ENCODE results near the gene RAVER1.

The RAVER1 gene

GRCh38 chr19:10328558-10329429 is 4.5 kb downstream of the RAVER1 start:
- H2AFZ ChIP-seq (ENCODE audit: low read depth, low read length), result no peak overlapping the region
- H4K8ac ChIP-seq (ENCODE audit: low read length), result no peak overlapping the region
- no peak overlapping the region for H2BK5ac ChIP-seq (ENCODE audit: low read depth, low read length, poor library complexity, severe bottlenecking)
- H3K14ac ChIP-seq (ENCODE audit: low read length in 2 of 2), result no peak overlapping the region
- H3K27ac ChIP-seq (ENCODE audit: low read length, poor library complexity, severe bottlenecking), result no peak overlapping the region
- no peak overlapping the region for H2BK12ac ChIP-seq (ENCODE audit: low read length in 2 of 2)
- H3K27me3 ChIP-seq (ENCODE audit: control insufficient read depth in 1 of 2, insufficient read depth in 1 of 2, low read length in 2 of 2), result no peaks in the 10 kb centered on the region
- no peaks in the 10 kb centered on the region for H3K9me3 ChIP-seq (ENCODE audit: control insufficient read depth, low read length)
- peaks cover 39% of the 10 kb centered on the region for H3K79me1 ChIP-seq (replicated peaks; ENCODE audit: low read length, poor library complexity, severe bottlenecking)
- no peak overlapping the region for H3K18ac ChIP-seq (ENCODE audit: low read depth in 1 of 2, low read length in 2 of 2)
- DNase-seq, result no peak
- no peak overlapping the region for H3K4me3 ChIP-seq (ENCODE audit: insufficient read depth in 1 of 2, low read depth in 1 of 2, low read length in 2 of 2)
- no peak overlapping the region for H2BK120ac ChIP-seq (ENCODE audit: low read depth, low read length)
- H3K23ac ChIP-seq (ENCODE audit: low read length in 2 of 2), result no peak overlapping the region
- H3K4ac ChIP-seq (ENCODE audit: low read depth in 1 of 2, low read length in 2 of 2), result no peak overlapping the region
- H2AK5ac ChIP-seq (ENCODE audit: low read length, severe bottlenecking), result no peak overlapping the region
- 97% methylated on average over 41 of the region's 41 CpGs for WGBS
- H4K91ac ChIP-seq (ENCODE audit: low read length), result no peak overlapping the region
- H3K9ac ChIP-seq (ENCODE audit: low read length), result no peak overlapping the region
- H3K36me3 ChIP-seq (ENCODE audit: control insufficient read depth in 1 of 2, insufficient read depth in 2 of 2, low read depth in 1 of 2, low read length in 2 of 2), result peaks cover 60 to 61% of the 10 kb centered on the region in 2 experiments
- H3K4me1 ChIP-seq (ENCODE audit: control insufficient read depth, insufficient read depth, low read depth, low read length), result peaks cover 7% of the 10 kb centered on the region
- H3K4me2 ChIP-seq (ENCODE audit: low read length, poor library complexity, severe bottlenecking), result no peak overlapping the region
- H2BK15ac ChIP-seq (ENCODE audit: low read depth, poor library complexity, severe bottlenecking), result no peak overlapping the region

GRCh38 chr19:10327793-10328192 is 5.5 kb downstream of the RAVER1 start:
- H3K23ac ChIP-seq (ENCODE audit: low read length in 2 of 2), result no peak overlapping the region
- DNase-seq, result no peak
- no peak overlapping the region for H2AK5ac ChIP-seq (ENCODE audit: low read length, severe bottlenecking)
- H3K27ac ChIP-seq (ENCODE audit: low read length, poor library complexity, severe bottlenecking), result no peak overlapping the region
- no peaks in the 10 kb centered on the region for H3K27me3 ChIP-seq (ENCODE audit: control insufficient read depth in 1 of 2, insufficient read depth in 1 of 2, low read length in 2 of 2)
- 96% methylated on average over 7 of the region's 7 CpGs for WGBS
- no peak overlapping the region for H3K4me3 ChIP-seq (ENCODE audit: insufficient read depth in 1 of 2, low read depth in 1 of 2, low read length in 2 of 2)
- H3K14ac ChIP-seq (ENCODE audit: low read length in 2 of 2), result no peak overlapping the region
- H4K91ac ChIP-seq (ENCODE audit: low read length), result no peak overlapping the region
- no peak overlapping the region for H2AFZ ChIP-seq (ENCODE audit: low read depth, low read length)
- no peak overlapping the region for H2BK15ac ChIP-seq (ENCODE audit: low read depth, poor library complexity, severe bottlenecking)
- H2BK120ac ChIP-seq (ENCODE audit: low read depth, low read length), result no peak overlapping the region
- H3K36me3 ChIP-seq (ENCODE audit: control insufficient read depth in 1 of 2, insufficient read depth in 2 of 2, low read depth in 1 of 2, low read length in 2 of 2), result peaks cover 70 to 71% of the 10 kb centered on the region in 2 experiments
- H2BK12ac ChIP-seq (ENCODE audit: low read length in 2 of 2), result no peak overlapping the region
- H3K9me3 ChIP-seq (ENCODE audit: control insufficient read depth, low read length), result no peaks in the 10 kb centered on the region
- peaks cover 6% of the 10 kb centered on the region for H3K4me1 ChIP-seq (ENCODE audit: control insufficient read depth, insufficient read depth, low read depth, low read length)
- H3K18ac ChIP-seq (ENCODE audit: low read depth in 1 of 2, low read length in 2 of 2), result no peak overlapping the region
- H2BK5ac ChIP-seq (ENCODE audit: low read depth, low read length, poor library complexity, severe bottlenecking), result no peak overlapping the region
- H4K8ac ChIP-seq (ENCODE audit: low read length), result no peak overlapping the region
- no peak overlapping the region for H3K4me2 ChIP-seq (ENCODE audit: low read length, poor library complexity, severe bottlenecking)
- H3K4ac ChIP-seq (ENCODE audit: low read depth in 1 of 2, low read length in 2 of 2), result no peak overlapping the region
- peaks cover 46% of the 10 kb centered on the region for H3K79me1 ChIP-seq (replicated peaks; ENCODE audit: low read length, poor library complexity, severe bottlenecking)
- no peak overlapping the region for H3K9ac ChIP-seq (ENCODE audit: low read length)

- no peak overlapping the region for H2BK5ac ChIP-seq (ENCODE audit: low read depth, low read length, poor library complexity, severe bottlenecking)
- WGBS, result 98% methylated on average over 8 of the region's 8 CpGs
- H3K36me3 ChIP-seq (ENCODE audit: control insufficient read depth in 1 of 2, insufficient read depth in 2 of 2, low read depth in 1 of 2, low read length in 2 of 2), result peaks cover 91% of the 10 kb centered on the region in 2 experiments
- no peak for DNase-seq
- H3K79me1 ChIP-seq (replicated peaks; ENCODE audit: low read length, poor library complexity, severe bottlenecking), result peaks cover 62% of the 10 kb centered on the region
- no peak overlapping the region for H4K8ac ChIP-seq (ENCODE audit: low read length)
- H3K9me3 ChIP-seq (ENCODE audit: control insufficient read depth, low read length), result no peaks in the 10 kb centered on the region
- no peak overlapping the region for H2BK12ac ChIP-seq (ENCODE audit: low read length in 2 of 2)
- no peak overlapping the region for H4K91ac ChIP-seq (ENCODE audit: low read length)
- no peak overlapping the region for H2BK120ac ChIP-seq (ENCODE audit: low read depth, low read length)
- no peaks in the 10 kb centered on the region for H3K27me3 ChIP-seq (ENCODE audit: control insufficient read depth in 1 of 2, insufficient read depth in 1 of 2, low read length in 2 of 2)
- H2AK5ac ChIP-seq (ENCODE audit: low read length, severe bottlenecking), result no peak overlapping the region
- peaks cover 2% of the 10 kb centered on the region for H3K4me1 ChIP-seq (ENCODE audit: control insufficient read depth, insufficient read depth, low read depth, low read length)
- H3K14ac ChIP-seq (ENCODE audit: low read length in 2 of 2), result no peak overlapping the region
- no peak overlapping the region for H3K4me2 ChIP-seq (ENCODE audit: low read length, poor library complexity, severe bottlenecking)
- no peak overlapping the region for H3K18ac ChIP-seq (ENCODE audit: low read depth in 1 of 2, low read length in 2 of 2)
- no peak overlapping the region for H2AFZ ChIP-seq (ENCODE audit: low read depth, low read length)
- H3K27ac ChIP-seq (ENCODE audit: low read length, poor library complexity, severe bottlenecking), result no peak overlapping the region
- H3K4me3 ChIP-seq (ENCODE audit: insufficient read depth in 1 of 2, low read depth in 1 of 2, low read length in 2 of 2), result no peak overlapping the region
- H3K9ac ChIP-seq (ENCODE audit: low read length), result no peak overlapping the region
- H2BK15ac ChIP-seq (ENCODE audit: low read depth, poor library complexity, severe bottlenecking), result no peak overlapping the region
- no peak overlapping the region for H3K4ac ChIP-seq (ENCODE audit: low read depth in 1 of 2, low read length in 2 of 2)
- H3K23ac ChIP-seq (ENCODE audit: low read length in 2 of 2), result no peak overlapping the region
Measured at GRCh38 chr19:10325732-10326131, 7.6 kb downstream of the RAVER1 start.

- H2AK5ac ChIP-seq (ENCODE audit: low read length, severe bottlenecking), result no peak overlapping the region
- no peak overlapping the region for H2BK5ac ChIP-seq (ENCODE audit: low read depth, low read length, poor library complexity, severe bottlenecking)
- no peak overlapping the region for H3K27ac ChIP-seq (ENCODE audit: low read length, poor library complexity, severe bottlenecking)
- no peak overlapping the region for H3K18ac ChIP-seq (ENCODE audit: low read depth in 1 of 2, low read length in 2 of 2)
- H3K4me1 ChIP-seq (ENCODE audit: control insufficient read depth, insufficient read depth, low read depth, low read length), result peaks cover 2% of the 10 kb centered on the region
- H3K79me1 ChIP-seq (replicated peaks; ENCODE audit: low read length, poor library complexity, severe bottlenecking), result peaks cover 46% of the 10 kb centered on the region
- no peak overlapping the region for H3K4ac ChIP-seq (ENCODE audit: low read depth in 1 of 2, low read length in 2 of 2)
- no peaks in the 10 kb centered on the region for H3K27me3 ChIP-seq (ENCODE audit: control insufficient read depth in 1 of 2, insufficient read depth in 1 of 2, low read length in 2 of 2)
- no peak overlapping the region for H2AFZ ChIP-seq (ENCODE audit: low read depth, low read length)
- H3K9ac ChIP-seq (ENCODE audit: low read length), result no peak overlapping the region
- H2BK120ac ChIP-seq (ENCODE audit: low read depth, low read length), result no peak overlapping the region
- H2BK12ac ChIP-seq (ENCODE audit: low read length in 2 of 2), result no peak overlapping the region
- no peak overlapping the region for H3K4me2 ChIP-seq (ENCODE audit: low read length, poor library complexity, severe bottlenecking)
- 96% methylated on average over 19 of the region's 19 CpGs for WGBS
- peak overlapping the region; percentile 55 for H4K91ac ChIP-seq (ENCODE audit: low read length)
- no peak overlapping the region for H3K23ac ChIP-seq (ENCODE audit: low read length in 2 of 2)
- no peak overlapping the region for H3K14ac ChIP-seq (ENCODE audit: low read length in 2 of 2)
- no peak overlapping the region for H2BK15ac ChIP-seq (ENCODE audit: low read depth, poor library complexity, severe bottlenecking)
- H4K8ac ChIP-seq (ENCODE audit: low read length), result no peak overlapping the region
- peaks cover 81 to 93% of the 10 kb centered on the region in 2 experiments for H3K36me3 ChIP-seq (ENCODE audit: control insufficient read depth in 1 of 2, insufficient read depth in 2 of 2, low read depth in 1 of 2, low read length in 2 of 2)
- no peaks in the 10 kb centered on the region for H3K9me3 ChIP-seq (ENCODE audit: control insufficient read depth, low read length)
- no peak for DNase-seq
- H3K4me3 ChIP-seq (ENCODE audit: insufficient read depth in 1 of 2, low read depth in 1 of 2, low read length in 2 of 2), result no peak overlapping the region
Measured at GRCh38 chr19:10321874-10322835, 11.2 kb downstream of the RAVER1 start.

Data from mesenchymal stem cell (in vitro differentiated cells and primary cell).